C4-2B (cell line): ENCODE data around the gene FSTL4.

Source experiments
- H3K27ac ChIP-seq: fragments of 450-650 bp; 2 replicates; pipeline ENCODE4 v1.5.1; 2017
- CTCF ChIP-seq: fragments of 450-650 bp; conservative IDR thresholded peaks from 2 replicates; pipeline ENCODE4 v1.5.1; 2017; ENCODE audit warnings: mild to moderate bottlenecking
- ZFX ChIP-seq: fragments of 450-650 bp; IDR thresholded peaks from 2 replicates; pipeline ENCODE4 v1.6.1; 2017

The FSTL4 gene

DNA sequence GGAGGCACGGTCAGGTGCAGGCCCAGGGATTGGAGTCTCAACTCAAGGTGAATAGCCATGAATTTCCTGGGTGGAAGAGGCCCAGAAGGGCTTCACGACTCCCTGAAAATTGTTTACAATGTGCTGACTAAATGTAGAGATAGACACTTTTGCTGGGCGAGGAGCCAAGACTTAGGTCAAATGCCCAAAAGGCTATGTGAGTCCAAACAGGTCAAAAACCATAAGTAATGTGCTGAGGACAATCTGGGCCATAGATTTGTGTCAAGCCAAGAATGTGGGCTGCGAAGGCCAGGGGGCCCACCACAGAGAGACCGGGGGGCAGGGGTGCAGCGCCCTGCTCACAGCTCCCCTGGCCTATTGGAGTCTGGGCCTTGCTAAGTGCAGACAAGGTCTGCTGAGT lies 362.7 kb downstream of the FSTL4 start:
- TF ChIP-seq ZFX (no peak), CTCF (no peak)
- H3K27ac ChIP-seq: no peak overlapping the region

GRCh38 chr5:133247881-133248624 lies 364.3 kb downstream of the FSTL4 start:
- H3K27ac ChIP-seq: no peak overlapping the region
- TF ChIP-seq CTCF (no peak; the same call in 1 of the 2 replicates), ZFX (no peak)

DNA sequence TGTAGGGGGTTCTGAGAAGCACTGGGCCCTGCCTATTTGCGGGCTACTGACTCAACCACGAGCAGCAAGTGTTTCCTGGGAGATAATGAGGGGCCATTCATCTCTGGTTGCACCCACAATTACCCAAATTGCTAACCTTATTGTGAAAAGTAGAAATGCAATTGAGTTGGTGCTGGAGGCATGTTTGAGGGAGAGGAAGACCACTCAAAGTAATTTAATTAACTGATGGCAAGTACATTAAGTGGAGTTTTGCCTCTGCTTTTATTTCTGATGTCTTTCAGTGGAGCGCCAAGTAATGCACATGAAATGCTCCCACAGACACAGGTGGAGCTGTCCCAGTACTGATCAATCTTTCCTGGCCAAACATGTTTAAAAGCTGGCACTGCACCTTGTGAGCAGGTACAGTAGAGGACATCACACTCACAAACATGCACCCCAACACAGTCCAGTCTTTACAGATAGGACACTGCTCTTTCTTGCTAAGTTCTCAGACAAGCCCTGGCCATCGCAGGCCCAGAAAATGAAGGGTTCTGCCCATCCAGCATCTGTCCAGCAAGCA lies 365.1 kb downstream of the FSTL4 start:
- TF ChIP-seq ZFX (no peak), CTCF (no peak)
- no peak overlapping the region for H3K27ac ChIP-seq

- H3K27ac ChIP-seq: no peak overlapping the region
- TF ChIP-seq ZFX (no peak), CTCF (no peak)
These were observed 365.8 kb downstream of the FSTL4 start for GRCh38 chr5:133246376-133247150.

GRCh38 chr5:133246053-133246370 lies 366.3 kb downstream of the FSTL4 start:
- no peak overlapping the region for H3K27ac ChIP-seq

DNA sequence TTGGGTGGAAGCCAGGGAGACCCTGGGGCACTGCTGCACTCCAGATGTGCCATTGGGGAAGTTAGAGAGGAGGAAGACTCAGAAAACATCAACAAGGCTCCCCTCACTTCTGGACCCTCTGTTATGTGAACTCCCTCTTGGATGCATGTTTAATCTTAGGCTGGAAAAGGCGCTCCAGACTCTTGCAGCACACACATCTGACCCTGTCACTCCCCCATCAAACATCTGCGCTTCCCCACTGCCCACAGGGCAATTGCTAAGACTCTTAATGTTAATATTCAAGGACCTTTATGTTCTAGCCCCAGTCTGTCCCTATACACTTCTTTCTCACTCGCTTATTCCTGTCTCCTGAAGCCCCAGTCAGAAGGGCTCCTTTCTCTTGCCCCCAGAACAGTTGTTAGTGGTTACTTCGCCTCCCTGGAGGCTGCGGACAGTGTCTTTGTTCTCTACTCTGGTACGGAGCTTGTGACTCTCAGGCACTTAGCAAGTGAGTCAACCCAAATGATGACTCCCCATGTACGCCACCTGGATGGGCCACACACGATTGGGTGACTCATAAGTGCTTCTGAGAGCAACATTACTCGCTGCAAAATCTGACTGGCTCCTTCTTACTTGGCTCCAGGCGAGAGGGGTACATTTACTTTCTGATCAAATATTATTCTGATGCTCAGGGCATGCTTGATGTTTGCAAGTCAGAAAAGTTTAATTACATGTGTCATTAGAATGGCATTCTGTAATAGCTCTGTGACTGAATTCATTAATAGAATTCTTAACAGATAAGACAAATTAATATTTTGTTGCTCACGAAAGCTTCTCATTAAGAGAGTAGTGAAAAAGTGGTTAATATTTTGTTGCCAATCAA lies 366.9 kb downstream of the FSTL4 start:
- TF ChIP-seq ZFX (no peak), CTCF (no peak)
- H3K27ac ChIP-seq: no peak overlapping the region

More at GRCh38 chr5:133246053-133246370, 366.3 kb downstream of the FSTL4 start:
- no peak for TF ChIP-seq CTCF
- no peak for TF ChIP-seq ZFX
